ENCODE measurements around the gene USP44.
"Not testable (repeated sequence)": the region's sequence is repeated elsewhere in the genome, so short reads cannot be mapped to it uniquely, and the experiment has no call there.

USP44 gene

GRCh38 chr12:95574799-95575452 lies 23.6 kb upstream of the USP44 start:
- Histone ChIP-seq H3K27ac (no peak overlapping the region), H3K36me3 (no peaks in the 10 kb centered on the region), H3K9me3 (no peaks in the 10 kb centered on the region), H3K27me3 (peaks cover 41% of the 10 kb centered on the region), H3K4me1 (ENCODE audit: control insufficient read depth in 1 of 2, insufficient read depth in 1 of 2, low read depth in 1 of 2, low read length in 1 of 2) (no peaks in the 10 kb centered on the region), H3K4me3 (ENCODE audit: low read depth in 1 of 2, low read length in 1 of 2) (no peak overlapping the region)
- TF ChIP-seq, protein P1, sequence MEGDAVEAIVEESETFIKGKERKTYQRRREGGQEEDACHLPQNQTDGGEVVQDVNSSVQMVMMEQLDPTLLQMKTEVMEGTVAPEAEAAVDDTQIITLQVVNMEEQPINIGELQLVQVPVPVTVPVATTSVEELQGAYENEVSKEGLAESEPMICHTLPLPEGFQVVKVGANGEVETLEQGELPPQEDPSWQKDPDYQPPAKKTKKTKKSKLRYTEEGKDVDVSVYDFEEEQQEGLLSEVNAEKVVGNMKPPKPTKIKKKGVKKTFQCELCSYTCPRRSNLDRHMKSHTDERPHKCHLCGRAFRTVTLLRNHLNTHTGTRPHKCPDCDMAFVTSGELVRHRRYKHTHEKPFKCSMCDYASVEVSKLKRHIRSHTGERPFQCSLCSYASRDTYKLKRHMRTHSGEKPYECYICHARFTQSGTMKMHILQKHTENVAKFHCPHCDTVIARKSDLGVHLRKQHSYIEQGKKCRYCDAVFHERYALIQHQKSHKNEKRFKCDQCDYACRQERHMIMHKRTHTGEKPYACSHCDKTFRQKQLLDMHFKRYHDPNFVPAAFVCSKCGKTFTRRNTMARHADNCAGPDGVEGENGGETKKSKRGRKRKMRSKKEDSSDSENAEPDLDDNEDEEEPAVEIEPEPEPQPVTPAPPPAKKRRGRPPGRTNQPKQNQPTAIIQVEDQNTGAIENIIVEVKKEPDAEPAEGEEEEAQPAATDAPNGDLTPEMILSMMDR (IDR thresholded peaks at IDR 0.05) = no peak

DNA sequence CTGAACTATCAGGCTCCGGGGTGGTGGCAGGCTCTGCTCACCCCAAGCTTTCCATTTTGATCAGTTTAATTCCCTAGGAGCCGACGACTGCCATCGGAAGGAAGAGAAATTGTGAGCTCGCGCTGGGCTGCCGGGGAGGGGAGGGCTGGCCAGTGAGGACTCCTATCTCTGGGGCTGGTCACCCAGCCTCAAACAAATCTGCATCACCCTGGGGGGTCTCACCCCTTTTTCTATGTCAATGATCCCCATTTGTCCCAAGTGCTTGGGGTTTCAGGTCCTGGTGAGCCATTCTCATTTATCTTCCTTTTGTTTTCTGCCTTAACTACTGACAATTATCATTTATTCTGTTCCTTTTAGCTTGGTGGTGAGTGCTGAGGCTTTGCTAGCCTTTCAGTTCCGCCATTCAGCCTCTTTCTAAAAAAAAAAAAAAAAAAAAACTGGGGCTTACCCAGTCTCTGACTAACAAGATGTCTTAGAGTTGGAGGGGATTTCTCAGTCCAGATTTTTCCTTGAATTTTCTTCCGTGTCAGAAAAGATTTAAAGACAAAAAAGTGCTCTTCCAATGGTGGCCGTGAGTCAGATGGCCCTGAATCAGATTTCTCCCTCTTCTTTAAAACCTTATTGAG lies 22.8 kb upstream of the USP44 start:
- Histone ChIP-seq H3K27me3 (peaks cover 49% of the 10 kb centered on the region), H3K4me1 (ENCODE audit: control insufficient read depth in 1 of 2, insufficient read depth in 1 of 2, low read depth in 1 of 2, low read length in 1 of 2) (no peaks in the 10 kb centered on the region), H3K4me3 (ENCODE audit: low read depth in 1 of 2, low read length in 1 of 2) (no peak overlapping the region), H3K9me3 (no peaks in the 10 kb centered on the region), H3K36me3 (no peaks in the 10 kb centered on the region), H3K27ac (no peak overlapping the region)
- TF ChIP-seq, protein P1 (IDR thresholded peaks at IDR 0.05) = no peak

- TF ChIP-seq, protein P1 (IDR thresholded peaks at IDR 0.05) = no peak
- Histone ChIP-seq H3K36me3 (no peaks in the 10 kb centered on the region), H3K9me3 (no peaks in the 10 kb centered on the region), H3K27ac (no peak overlapping the region), H3K4me1 (ENCODE audit: control insufficient read depth in 1 of 2, insufficient read depth in 1 of 2, low read depth in 1 of 2, low read length in 1 of 2) (no peaks in the 10 kb centered on the region), H3K27me3 (peaks cover 59% of the 10 kb centered on the region), H3K4me3 (ENCODE audit: low read depth in 1 of 2, low read length in 1 of 2) (no peak overlapping the region)
Measured at GRCh38 chr12:95571369-95571768, 20.1 kb upstream of the USP44 start.

- not testable (repeated sequence) for H3K4me3 ChIP-seq (ENCODE audit: low read depth in 1 of 2, low read length in 1 of 2); H3K9me3 ChIP-seq; H3K4me1 ChIP-seq (ENCODE audit: control insufficient read depth in 1 of 2, insufficient read depth in 1 of 2, low read depth in 1 of 2, low read length in 1 of 2); H3K36me3 ChIP-seq; H3K27ac ChIP-seq
- H3K27me3 ChIP-seq = peaks cover 44% of the 10 kb centered on the region
Measured at GRCh38 chr12:95568045-95568444, 16.8 kb upstream of the USP44 start.

DNA sequence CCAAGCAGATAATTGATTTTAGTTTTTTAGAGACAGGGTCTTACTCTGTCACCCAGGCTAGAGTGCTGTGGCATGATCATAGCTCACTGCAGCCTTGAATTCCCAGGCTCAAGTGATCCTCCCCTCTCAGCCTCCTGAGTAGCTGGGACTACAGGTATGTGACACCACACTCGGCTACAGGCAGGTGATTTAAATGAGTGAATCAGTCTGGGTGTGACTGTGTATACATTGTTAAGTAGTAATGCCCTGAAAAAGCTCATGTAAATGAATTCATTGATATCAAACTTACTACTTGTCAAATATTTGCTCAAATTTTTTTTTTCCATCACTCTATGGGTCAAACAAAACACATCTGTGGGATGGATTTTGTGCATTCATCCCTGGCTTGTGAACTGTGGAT lies 6.3 kb upstream of the USP44 start:
- H3K27me3 ChIP-seq = no peaks in the 10 kb centered on the region
- no peak overlapping the region for H3K4me3 ChIP-seq (ENCODE audit: low read depth in 1 of 2, low read length in 1 of 2)
- H3K27ac ChIP-seq = no peak overlapping the region
- H3K9me3 ChIP-seq = no peaks in the 10 kb centered on the region
- H3K36me3 ChIP-seq = no peaks in the 10 kb centered on the region
- TF ChIP-seq, protein P1 (IDR thresholded peaks at IDR 0.05) = no peak
- H3K4me1 ChIP-seq (ENCODE audit: control insufficient read depth in 1 of 2, insufficient read depth in 1 of 2, low read depth in 1 of 2, low read length in 1 of 2) = no peaks in the 10 kb centered on the region

- Histone ChIP-seq H3K4me1 (ENCODE audit: control insufficient read depth in 1 of 2, insufficient read depth in 1 of 2, low read depth in 1 of 2, low read length in 1 of 2) (no peaks in the 10 kb centered on the region), H3K27ac (no peak overlapping the region), H3K9me3 (peaks cover 2% of the 10 kb centered on the region), H3K36me3 (no peaks in the 10 kb centered on the region), H3K27me3 (peaks cover 26% of the 10 kb centered on the region), H3K4me3 (ENCODE audit: low read depth in 1 of 2, low read length in 1 of 2) (no peak overlapping the region)
- TF ChIP-seq, protein P1 (IDR thresholded peaks at IDR 0.05) = no peak
Measured at GRCh38 chr12:95554532-95555071, 3.3 kb upstream of the USP44 start.

All from neutrophil (primary cell).